ENCODE measurements around the gene CALHM1. TPM values are rescaled to one million over a fixed set of nuclear protein-coding genes. Genes with fewer than 3 reads are reported as not detected.
A peak's percentile ranks its signal among the peaks of the same experiment; 100 is the strongest.

Gene CALHM1
- total and polyA plus RNA-seq, 2 experiments from 2014 or later: 0.08 TPM; not detected in 1

GRCh38 chr10:103463499-103463898 is 4.8 kb upstream of the CALHM1 start:
- H4K20me1 ChIP-seq (ENCODE audit: insufficient read depth): no peaks in the 10 kb centered on the region

GRCh38 chr10:103459615-103460014 is 915 bp upstream of the CALHM1 start:
- no peaks in the 10 kb centered on the region for H3K9me3 ChIP-seq (ENCODE audit: low read depth)
- no peaks in the 10 kb centered on the region for H4K20me1 ChIP-seq (ENCODE audit: insufficient read depth)
- H3K9ac ChIP-seq: no peak overlapping the region
- in situ Hi-C loops (cut with MboI): no loop called here
- no peak overlapping the region for H2AFZ ChIP-seq
- H3K9me2 ChIP-seq (ENCODE audit: insufficient read depth): no peaks in the 10 kb centered on the region
- DNase-seq: no peak
- no peaks in the 10 kb centered on the region for H3K36me3 ChIP-seq (ENCODE audit: low read depth)
- no peaks in the 10 kb centered on the region for H3K27me3 ChIP-seq (replicated peaks; ENCODE audit: insufficient read depth)
- H3K4me1 ChIP-seq (ENCODE audit: insufficient read depth): no peaks in the 10 kb centered on the region
- no peak overlapping the region for H3K27ac ChIP-seq
- H3K4me3 ChIP-seq: no peak overlapping the region
- no peaks in the 10 kb centered on the region for H3F3A ChIP-seq (ENCODE audit: insufficient read depth)
- H3K4me2 ChIP-seq (ENCODE audit: unreplicated experiment): no peak overlapping the region
- no peak for TF ChIP-seq EZH2phosphoT487 (IDR thresholded peaks at IDR 0.05; ENCODE audit: insufficient read depth, low read depth)
- TF ChIP-seq EZH2 (IDR thresholded peaks at IDR 0.05; ENCODE audit: insufficient read depth, poor library complexity, severe bottlenecking): no peak
- WGBS, 2 experiments (ENCODE audit: low coverage in 1 of 2, low lambda C conversion rate in 2 of 2, missing lambda C conversion rate in 2 of 2): 59 to 77% methylated on average over 3 to 4 of the region's 4 CpGs
- H3K79me2 ChIP-seq (ENCODE audit: insufficient read depth): no peaks in the 10 kb centered on the region

More at GRCh38 chr10:103463499-103463898, 4.8 kb upstream of the CALHM1 start:
- no peaks in the 10 kb centered on the region for H3K4me1 ChIP-seq (ENCODE audit: insufficient read depth)
- H3F3A ChIP-seq (ENCODE audit: insufficient read depth): no peaks in the 10 kb centered on the region
- H3K9me2 ChIP-seq (ENCODE audit: insufficient read depth): no peaks in the 10 kb centered on the region
- WGBS, 2 experiments (ENCODE audit: low coverage in 1 of 2, low lambda C conversion rate in 2 of 2, missing lambda C conversion rate in 2 of 2): 51 to 68% methylated on average over 4 of the region's 4 CpGs
- no peak overlapping the region for H2AFZ ChIP-seq
- H3K4me2 ChIP-seq (ENCODE audit: unreplicated experiment): no peak overlapping the region
- no peaks in the 10 kb centered on the region for H3K79me2 ChIP-seq (ENCODE audit: insufficient read depth)
- no peaks in the 10 kb centered on the region for H3K36me3 ChIP-seq (ENCODE audit: low read depth)
- no peak overlapping the region for H3K27ac ChIP-seq
- DNase-seq: peak; percentile 44
- no peak for TF ChIP-seq EZH2phosphoT487 (IDR thresholded peaks at IDR 0.05; ENCODE audit: insufficient read depth, low read depth)
- no peak for TF ChIP-seq EZH2 (IDR thresholded peaks at IDR 0.05; ENCODE audit: insufficient read depth, poor library complexity, severe bottlenecking)
- H3K27me3 ChIP-seq (replicated peaks; ENCODE audit: insufficient read depth): no peaks in the 10 kb centered on the region
- H3K4me3 ChIP-seq: no peak overlapping the region
- H3K9ac ChIP-seq: no peak overlapping the region
- in situ Hi-C loops (cut with MboI): no loop called here
- H3K9me3 ChIP-seq (ENCODE audit: low read depth): no peaks in the 10 kb centered on the region

GRCh38 chr10:103457896-103458583 is 660 bp downstream of the CALHM1 start:
- in situ Hi-C loops (cut with MboI): no loop called here
- Histone ChIP-seq H3F3A (ENCODE audit: insufficient read depth) (no peaks in the 10 kb centered on the region), H4K20me1 (ENCODE audit: insufficient read depth) (no peaks in the 10 kb centered on the region), H3K79me2 (ENCODE audit: insufficient read depth) (no peaks in the 10 kb centered on the region), H3K4me2 (ENCODE audit: unreplicated experiment) (no peak overlapping the region), H3K9me2 (ENCODE audit: insufficient read depth) (no peaks in the 10 kb centered on the region), H3K27ac (no peak overlapping the region), H3K4me3 (no peak overlapping the region), H3K9ac (no peak overlapping the region), H2AFZ (no peak overlapping the region), H3K4me1 (ENCODE audit: insufficient read depth) (0 out of 2 replicates have a peak, but pooled peaks cover under 1% of the 10 kb centered on the region), H3K27me3 (replicated peaks; ENCODE audit: insufficient read depth) (no peaks in the 10 kb centered on the region), H3K36me3 (ENCODE audit: low read depth) (no peaks in the 10 kb centered on the region), H3K9me3 (ENCODE audit: low read depth) (no peaks in the 10 kb centered on the region)
- WGBS, 2 experiments (ENCODE audit: low coverage in 1 of 2, low lambda C conversion rate in 2 of 2, missing lambda C conversion rate in 2 of 2): 93 to 96% methylated on average over 39 of the region's 39 CpGs
- no peak for TF ChIP-seq EZH2phosphoT487 (IDR thresholded peaks at IDR 0.05; ENCODE audit: insufficient read depth, low read depth)
- DNase-seq: no peak

GRCh38 chr10:103457176-103457712 is 1.5 kb downstream of the CALHM1 start:
- in situ Hi-C loops (cut with MboI): no loop called here
- no peaks in the 10 kb centered on the region for H4K20me1 ChIP-seq (ENCODE audit: insufficient read depth)
- no peak overlapping the region for H3K27ac ChIP-seq
- no peaks in the 10 kb centered on the region for H3K9me2 ChIP-seq (ENCODE audit: insufficient read depth)
- no peak overlapping the region for H2AFZ ChIP-seq
- H3K9ac ChIP-seq: no peak overlapping the region
- H3K9me3 ChIP-seq (ENCODE audit: low read depth): no peaks in the 10 kb centered on the region
- H3K79me2 ChIP-seq (ENCODE audit: insufficient read depth): no peaks in the 10 kb centered on the region
- H3K4me1 ChIP-seq (ENCODE audit: insufficient read depth): peaks cover 7% of the 10 kb centered on the region
- H3K27me3 ChIP-seq (replicated peaks; ENCODE audit: insufficient read depth): no peaks in the 10 kb centered on the region
- WGBS, 2 experiments (ENCODE audit: low coverage in 1 of 2, low lambda C conversion rate in 2 of 2, missing lambda C conversion rate in 2 of 2): 81 to 87% methylated on average over 7 to 8 of the region's 8 CpGs
- H3K4me3 ChIP-seq: no peak overlapping the region
- H3K4me2 ChIP-seq (ENCODE audit: unreplicated experiment): no peak overlapping the region
- TF ChIP-seq EZH2 (IDR thresholded peaks at IDR 0.05; ENCODE audit: insufficient read depth, poor library complexity, severe bottlenecking): no peak
- TF ChIP-seq EZH2phosphoT487 (IDR thresholded peaks at IDR 0.05; ENCODE audit: insufficient read depth, low read depth): no peak
- H3F3A ChIP-seq (ENCODE audit: insufficient read depth): no peaks in the 10 kb centered on the region
- H3K36me3 ChIP-seq (ENCODE audit: low read depth): no peaks in the 10 kb centered on the region
- DNase-seq: no peak
